ENCODE data around the gene MAML3. TPM values are rescaled to one million over a fixed set of nuclear protein-coding genes. Genes with fewer than 3 reads are reported as not detected.

Gene MAML3
- total and polyA plus RNA-seq, 2 donors, result 4.3 to 5.2 TPM

DNA sequence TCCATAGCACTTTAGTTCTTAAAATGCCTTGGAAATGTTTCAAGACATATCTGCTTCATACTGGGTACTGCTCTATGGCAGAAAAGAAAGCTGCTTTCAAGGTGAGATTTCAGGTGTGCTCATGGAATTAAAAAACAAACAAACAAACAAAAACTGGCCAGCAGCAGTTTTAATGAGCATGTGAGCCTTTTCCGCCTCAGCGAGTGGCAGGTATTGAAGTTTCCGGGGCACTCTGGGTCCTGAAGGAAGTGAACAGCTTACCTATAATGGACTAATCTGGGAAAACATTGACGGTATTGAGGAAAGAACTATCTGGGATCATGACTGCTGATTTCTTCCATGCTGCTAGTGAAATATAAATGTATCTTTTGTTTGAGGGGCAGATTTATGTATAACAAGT, 194.6 kb downstream of the MAML3 start:
- Histone ChIP-seq H3K27me3 (ENCODE audit: control insufficient read depth in 2 of 2, insufficient read depth in 1 of 2, low read length in 1 of 2) (no peaks in the 10 kb centered on the region), H3K36me3 (ENCODE audit: control insufficient read depth in 2 of 2, insufficient read depth in 2 of 2, low read length in 1 of 2) (no peaks in the 10 kb centered on the region), H3K27ac (ENCODE audit: low read depth in 1 of 2, low read length in 1 of 2) (no peak overlapping the region), H3K4me1 (ENCODE audit: control insufficient read depth in 2 of 2, insufficient read depth in 2 of 2, low read length in 2 of 2) (peaks cover 0 to 7% of the 10 kb centered on the region in 2 donors), H3K9me3 (ENCODE audit: control insufficient read depth in 2 of 2, insufficient read depth in 1 of 2, low read length in 1 of 2) (no peaks in the 10 kb centered on the region), H3K4me3 (ENCODE audit: low read length in 2 of 2) (no peak overlapping the region)
- 95% methylated on average over 4 of the region's 4 CpGs for WGBS
- no peak for DNase-seq (ENCODE audit: low read depth in 6 of 9, low spot score in 9 of 9)

DNA sequence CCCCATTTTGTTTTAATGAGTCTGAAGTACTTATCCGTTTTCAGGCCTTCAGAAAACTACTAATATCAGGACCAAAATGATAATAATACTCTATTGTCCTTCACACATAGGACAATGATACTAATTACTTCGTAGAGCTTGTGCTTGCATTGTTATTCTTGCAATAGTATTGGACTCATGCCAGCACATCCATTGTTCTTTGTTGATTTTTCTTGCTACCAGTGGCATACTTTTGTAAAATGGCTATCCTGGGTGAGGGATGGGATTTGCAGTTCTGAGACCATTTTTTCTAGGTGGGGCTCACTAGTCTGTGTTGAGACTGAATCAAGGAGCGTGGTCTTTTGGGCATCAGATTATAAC, 195.3 kb downstream of the MAML3 start:
- Histone ChIP-seq H3K4me1 (ENCODE audit: control insufficient read depth in 2 of 2, insufficient read depth in 2 of 2, low read length in 2 of 2) (peaks cover 0 to 7% of the 10 kb centered on the region in 2 donors), H3K27ac (ENCODE audit: low read depth in 1 of 2, low read length in 1 of 2) (no peak overlapping the region), H3K4me3 (ENCODE audit: low read length in 2 of 2) (no peak overlapping the region), H3K9me3 (ENCODE audit: control insufficient read depth in 2 of 2, insufficient read depth in 1 of 2, low read length in 1 of 2) (no peaks in the 10 kb centered on the region), H3K27me3 (ENCODE audit: control insufficient read depth in 2 of 2, insufficient read depth in 1 of 2, low read length in 1 of 2) (no peaks in the 10 kb centered on the region), H3K36me3 (ENCODE audit: control insufficient read depth in 2 of 2, insufficient read depth in 2 of 2, low read length in 1 of 2) (no peaks in the 10 kb centered on the region)
- DNase-seq (ENCODE audit: low read depth in 6 of 9, low spot score in 9 of 9), result no peak
- 66% methylated on average over 3 of the region's 3 CpGs for WGBS

DNA sequence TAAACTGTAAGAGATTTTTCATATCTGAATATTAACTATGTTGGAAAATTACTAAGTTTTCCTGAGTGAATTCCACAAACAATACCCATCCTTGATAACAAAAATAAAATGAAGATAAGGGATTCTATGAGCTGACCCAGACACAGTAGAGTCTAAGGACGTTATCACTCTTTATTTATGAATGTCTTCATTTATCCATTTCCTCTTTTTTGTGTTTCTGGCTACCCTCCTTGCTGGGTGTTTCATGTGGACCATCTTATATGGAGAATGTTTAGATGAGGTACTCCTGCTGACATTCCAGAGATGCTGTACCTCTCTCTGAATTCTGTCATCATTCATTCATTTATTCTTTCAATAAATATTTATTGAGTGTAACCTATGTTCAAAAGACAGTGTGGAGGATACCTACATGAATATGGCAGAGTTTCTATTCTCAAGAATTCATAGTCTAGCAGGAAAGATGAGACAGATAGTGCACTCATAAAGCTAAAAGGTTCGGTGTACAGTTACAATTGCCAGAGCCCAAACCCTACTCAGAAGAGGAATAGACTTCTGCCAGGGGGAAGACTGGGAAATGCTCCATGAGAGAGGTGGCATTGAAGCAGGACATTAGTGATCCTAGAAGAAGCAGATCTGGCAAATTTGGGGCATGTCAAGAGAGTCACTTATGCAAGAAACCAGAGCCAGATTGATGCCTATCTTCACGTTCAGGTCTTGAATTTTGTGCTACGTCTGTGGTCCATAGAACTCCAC, 195.8 kb downstream of the MAML3 start:
- no peak for DNase-seq (ENCODE audit: low read depth in 6 of 9, low spot score in 9 of 9)
- WGBS, result 92% methylated on average over 4 of the region's 4 CpGs
- Histone ChIP-seq H3K4me3 (ENCODE audit: low read length in 2 of 2) (no peak overlapping the region), H3K4me1 (ENCODE audit: control insufficient read depth in 2 of 2, insufficient read depth in 2 of 2, low read length in 2 of 2) (peaks cover 0 to 7% of the 10 kb centered on the region in 2 donors), H3K36me3 (ENCODE audit: control insufficient read depth in 2 of 2, insufficient read depth in 2 of 2, low read length in 1 of 2) (no peaks in the 10 kb centered on the region), H3K27me3 (ENCODE audit: control insufficient read depth in 2 of 2, insufficient read depth in 1 of 2, low read length in 1 of 2) (no peaks in the 10 kb centered on the region), H3K27ac (ENCODE audit: low read depth in 1 of 2, low read length in 1 of 2) (no peak overlapping the region), H3K9me3 (ENCODE audit: control insufficient read depth in 2 of 2, insufficient read depth in 1 of 2, low read length in 1 of 2) (no peaks in the 10 kb centered on the region)

DNA sequence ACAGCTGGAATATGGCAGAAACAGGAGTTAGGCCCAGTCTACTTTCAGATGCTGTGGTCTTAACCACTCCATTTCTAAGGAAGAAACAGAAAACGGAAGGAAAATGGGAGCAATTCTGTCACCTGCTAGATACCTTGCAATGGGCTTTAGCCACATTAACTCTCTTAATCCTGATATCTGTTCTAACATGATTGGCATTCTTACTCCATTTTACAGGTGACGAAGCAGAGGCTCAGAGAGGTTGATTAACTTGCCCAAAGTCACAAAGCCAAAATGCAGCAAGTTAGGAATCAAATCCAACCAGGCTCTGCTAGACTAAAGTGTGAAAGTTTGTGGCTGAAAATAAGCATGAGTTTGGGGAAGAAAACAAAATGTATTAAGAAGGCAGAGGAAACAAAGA, 196.9 kb downstream of the MAML3 start:
- no peaks in the 10 kb centered on the region for H3K9me3 ChIP-seq (ENCODE audit: control insufficient read depth in 2 of 2, insufficient read depth in 1 of 2, low read length in 1 of 2)
- H3K36me3 ChIP-seq (ENCODE audit: control insufficient read depth in 2 of 2, insufficient read depth in 2 of 2, low read length in 1 of 2), result no peaks in the 10 kb centered on the region
- DNase-seq (ENCODE audit: low read depth in 6 of 9, low spot score in 9 of 9), result no peak
- 100% methylated on average over 2 of the region's 2 CpGs for WGBS
- H3K4me1 ChIP-seq (ENCODE audit: control insufficient read depth in 2 of 2, insufficient read depth in 2 of 2, low read length in 2 of 2), result peaks cover 0 to 7% of the 10 kb centered on the region in 2 donors
- no peaks in the 10 kb centered on the region for H3K27me3 ChIP-seq (ENCODE audit: control insufficient read depth in 2 of 2, insufficient read depth in 1 of 2, low read length in 1 of 2)
- H3K4me3 ChIP-seq (ENCODE audit: low read length in 2 of 2), result no peak overlapping the region
- H3K27ac ChIP-seq (ENCODE audit: low read depth in 1 of 2, low read length in 1 of 2), result no peak overlapping the region

DNA sequence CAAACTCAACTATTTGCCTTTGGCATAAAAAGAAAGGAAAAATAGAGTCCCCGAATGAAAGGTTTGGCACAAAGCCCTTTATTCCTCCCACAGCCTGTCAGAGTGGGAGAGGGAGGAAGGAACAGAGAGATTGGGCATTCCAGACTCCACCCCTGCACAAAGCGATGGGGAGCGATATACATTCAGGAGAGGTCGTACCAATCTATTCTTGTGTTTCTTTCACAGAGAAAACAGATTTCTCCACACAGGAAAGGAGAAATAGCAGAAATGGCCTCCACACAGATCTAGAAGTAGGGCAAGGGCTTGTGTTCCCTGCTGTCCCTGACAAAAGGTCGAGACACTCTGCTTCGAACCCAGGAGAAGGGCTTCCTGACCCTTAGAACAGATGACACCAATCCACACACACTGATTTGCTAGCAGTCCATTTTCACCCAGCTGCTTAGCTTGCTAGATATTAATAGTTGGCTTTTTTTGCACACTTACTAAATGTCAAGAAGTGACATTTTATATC, 197.4 kb downstream of the MAML3 start:
- Histone ChIP-seq H3K27ac (ENCODE audit: low read depth in 1 of 2, low read length in 1 of 2) (no peak overlapping the region), H3K4me3 (ENCODE audit: low read length in 2 of 2) (no peak overlapping the region), H3K4me1 (ENCODE audit: control insufficient read depth in 2 of 2, insufficient read depth in 2 of 2, low read length in 2 of 2) (peaks cover under 1 to 9% of the 10 kb centered on the region in 2 donors), H3K9me3 (ENCODE audit: control insufficient read depth in 2 of 2, insufficient read depth in 1 of 2, low read length in 1 of 2) (no peaks in the 10 kb centered on the region), H3K36me3 (ENCODE audit: control insufficient read depth in 2 of 2, insufficient read depth in 2 of 2, low read length in 1 of 2) (no peaks in the 10 kb centered on the region), H3K27me3 (ENCODE audit: control insufficient read depth in 2 of 2, insufficient read depth in 1 of 2, low read length in 1 of 2) (no peaks in the 10 kb centered on the region)
- 93% methylated on average over 6 of the region's 6 CpGs for WGBS
- DNase-seq (ENCODE audit: low read depth in 6 of 9, low spot score in 9 of 9), result no peak

DNA sequence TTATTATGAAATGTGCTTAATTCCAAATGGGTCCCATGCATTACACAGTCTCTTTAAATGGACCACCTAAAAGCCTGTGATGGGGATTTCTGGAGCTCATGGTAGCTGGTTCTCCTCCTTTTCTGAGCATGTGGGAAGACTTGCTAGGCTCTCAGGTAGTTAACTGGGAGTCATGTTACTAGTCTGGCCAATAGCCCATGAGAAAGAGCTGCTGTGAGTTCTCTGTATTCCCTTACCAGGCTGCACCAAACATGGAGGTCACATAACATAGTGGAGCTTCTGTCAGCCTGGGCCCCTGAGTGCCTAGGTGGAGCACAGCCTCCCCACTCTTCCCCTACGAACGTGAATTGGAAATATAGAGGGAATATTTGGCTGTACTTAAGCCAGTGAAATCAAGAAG, 198.4 kb downstream of the MAML3 start:
- DNase-seq (ENCODE audit: low read depth in 6 of 9, low spot score in 9 of 9), result no peak
- Histone ChIP-seq H3K27me3 (ENCODE audit: control insufficient read depth in 2 of 2, insufficient read depth in 1 of 2, low read length in 1 of 2) (no peaks in the 10 kb centered on the region), H3K4me3 (ENCODE audit: low read length in 2 of 2) (no peak overlapping the region), H3K27ac (ENCODE audit: low read depth in 1 of 2, low read length in 1 of 2) (no peak overlapping the region), H3K4me1 (ENCODE audit: control insufficient read depth in 2 of 2, insufficient read depth in 2 of 2, low read length in 2 of 2) (peaks cover 10 to 14% of the 10 kb centered on the region in 2 donors), H3K36me3 (ENCODE audit: control insufficient read depth in 2 of 2, insufficient read depth in 2 of 2, low read length in 1 of 2) (no peaks in the 10 kb centered on the region), H3K9me3 (ENCODE audit: control insufficient read depth in 2 of 2, insufficient read depth in 1 of 2, low read length in 1 of 2) (no peaks in the 10 kb centered on the region)
- WGBS, result 94% methylated on average over 2 of the region's 2 CpGs

DNA sequence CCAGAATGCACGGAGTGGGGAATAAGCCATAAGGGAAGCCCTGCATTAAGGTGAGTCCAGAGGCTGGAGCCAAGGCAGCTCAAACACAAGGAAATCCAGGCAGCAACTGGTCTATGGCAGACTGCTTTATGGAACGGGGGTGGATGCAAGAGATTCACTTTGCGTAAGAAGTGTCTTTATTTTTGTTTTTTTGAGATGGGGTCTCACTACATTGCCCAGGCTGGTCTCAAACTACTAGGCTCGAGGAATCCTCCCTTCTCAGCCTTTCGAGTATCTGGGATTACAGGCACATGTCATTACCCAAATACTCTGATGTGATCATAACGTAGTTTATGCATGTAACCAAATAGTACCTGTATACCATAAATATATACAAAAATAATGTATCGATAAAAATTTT, 199.5 kb downstream of the MAML3 start:
- Histone ChIP-seq H3K27ac (ENCODE audit: low read depth in 1 of 2, low read length in 1 of 2) (no peak overlapping the region), H3K4me3 (ENCODE audit: low read length in 2 of 2) (no peak overlapping the region), H3K27me3 (ENCODE audit: control insufficient read depth in 2 of 2, insufficient read depth in 1 of 2, low read length in 1 of 2) (no peaks in the 10 kb centered on the region), H3K4me1 (ENCODE audit: control insufficient read depth in 2 of 2, insufficient read depth in 2 of 2, low read length in 2 of 2) (peaks cover 15 to 20% of the 10 kb centered on the region in 2 donors), H3K9me3 (ENCODE audit: control insufficient read depth in 2 of 2, insufficient read depth in 1 of 2, low read length in 1 of 2) (no peaks in the 10 kb centered on the region), H3K36me3 (ENCODE audit: control insufficient read depth in 2 of 2, insufficient read depth in 2 of 2, low read length in 1 of 2) (no peaks in the 10 kb centered on the region)
- WGBS, result 96% methylated on average over 7 of the region's 7 CpGs
- no peak for DNase-seq (ENCODE audit: low read depth in 6 of 9, low spot score in 9 of 9)

DNA sequence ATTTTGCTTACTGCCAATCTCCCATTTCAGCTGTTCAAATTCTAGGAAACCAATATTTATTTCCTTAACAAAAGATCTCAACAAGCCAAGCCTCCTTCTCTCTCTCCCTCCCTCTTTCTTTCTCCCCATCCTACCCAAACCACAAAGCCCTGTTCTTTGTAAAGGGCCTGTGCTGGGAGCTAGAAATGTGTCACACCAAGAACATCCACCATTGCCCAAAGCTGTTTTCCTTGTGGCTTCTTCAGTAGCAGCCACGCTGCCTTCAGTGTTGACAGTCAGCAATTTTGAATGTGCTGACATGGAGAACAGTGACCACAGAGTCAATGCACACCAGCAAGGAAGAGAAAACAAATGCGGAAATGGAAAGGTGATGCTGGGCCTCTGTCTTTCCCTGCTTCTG, 203.0 kb downstream of the MAML3 start:
- 34% methylated on average over 2 of the region's 2 CpGs for WGBS

DNA sequence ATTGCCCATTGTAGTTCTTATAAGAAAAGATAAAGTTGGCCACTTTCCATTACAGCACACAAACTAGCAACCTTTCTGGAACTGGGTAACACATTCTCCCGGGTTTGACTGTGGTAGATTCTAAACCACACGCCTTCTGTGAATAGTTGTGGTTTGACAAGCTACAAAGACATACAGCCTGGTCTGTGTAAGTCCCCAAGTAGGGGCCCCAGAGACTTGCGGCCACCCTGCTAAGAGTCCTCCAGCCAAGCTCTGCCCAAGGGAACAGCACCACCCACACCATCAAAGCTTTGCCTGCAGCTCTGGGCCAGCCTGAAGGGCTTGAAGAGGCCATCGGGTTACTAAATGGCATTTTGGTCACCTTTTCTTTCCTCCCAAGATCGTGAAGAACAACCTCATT, 203.4 kb downstream of the MAML3 start:
- Histone ChIP-seq H3K9me3 (ENCODE audit: control insufficient read depth in 2 of 2, insufficient read depth in 1 of 2, low read length in 1 of 2) (no peaks in the 10 kb centered on the region), H3K4me3 (ENCODE audit: low read length in 2 of 2) (no peak overlapping the region), H3K4me1 (ENCODE audit: control insufficient read depth in 2 of 2, insufficient read depth in 2 of 2, low read length in 2 of 2) (peaks cover 15 to 20% of the 10 kb centered on the region in 2 donors), H3K27me3 (ENCODE audit: control insufficient read depth in 2 of 2, insufficient read depth in 1 of 2, low read length in 1 of 2) (no peaks in the 10 kb centered on the region), H3K27ac (ENCODE audit: low read depth in 1 of 2, low read length in 1 of 2) (peak overlapping the region in 1 of 2 donors; percentile 5), H3K36me3 (ENCODE audit: control insufficient read depth in 2 of 2, insufficient read depth in 2 of 2, low read length in 1 of 2) (no peaks in the 10 kb centered on the region)
- DNase-seq (ENCODE audit: low read depth in 6 of 9, low spot score in 9 of 9), result peak in 7 of 9 donors; percentile 30 to 75 (median 40)
- WGBS, result 8% methylated on average over 5 of the region's 5 CpGs

More for the DNA sequence above, 203.0 kb downstream of the MAML3 start:
- H3K4me1 ChIP-seq (ENCODE audit: control insufficient read depth in 2 of 2, insufficient read depth in 2 of 2, low read length in 2 of 2), result peaks cover 15 to 20% of the 10 kb centered on the region in 2 donors
- H3K27ac ChIP-seq (ENCODE audit: low read depth in 1 of 2, low read length in 1 of 2), result peak overlapping the region in 1 of 2 donors; percentile 12
- H3K4me3 ChIP-seq (ENCODE audit: low read length in 2 of 2), result no peak overlapping the region
- H3K36me3 ChIP-seq (ENCODE audit: control insufficient read depth in 2 of 2, insufficient read depth in 2 of 2, low read length in 1 of 2), result no peaks in the 10 kb centered on the region
- no peaks in the 10 kb centered on the region for H3K9me3 ChIP-seq (ENCODE audit: control insufficient read depth in 2 of 2, insufficient read depth in 1 of 2, low read length in 1 of 2)
- H3K27me3 ChIP-seq (ENCODE audit: control insufficient read depth in 2 of 2, insufficient read depth in 1 of 2, low read length in 1 of 2), result no peaks in the 10 kb centered on the region
- peak in 3 of 9 donors; percentile 11 to 50 (median 19) for DNase-seq (ENCODE audit: low read depth in 6 of 9, low spot score in 9 of 9)
